T-helper 17 cell (primary cell): ENCODE measurements around the gene ERN1. TPM values are rescaled to one million over a fixed set of nuclear protein-coding genes. Genes with fewer than 3 reads are reported as not detected.
"Not testable (repeated sequence)": the region's sequence is repeated elsewhere in the genome, so short reads cannot be mapped to it uniquely, and the experiment has no call there.

Experiments used
- ATAC-seq: fragments of 150-1000 bp; cut with Tn5 transposase; 2 replicates; pipeline ENCODE4 v1.10.0; 2021; ENCODE audit warnings: mild to moderate bottlenecking, moderate library complexity
- DNase-seq, 3 donors: peaks; one replicate each; pipeline versions ENCODE4 v3.0.0 to v3.0.0-alpha.2; 2020 to 2021
- H3K9me3 ChIP-seq: one replicate; pipeline ENCODE4 v1.7.0; 2013; ENCODE audit warnings: low read length, mild to moderate bottlenecking; ENCODE audit not compliant: control insufficient read depth, poor library complexity, severe bottlenecking
- H3K27ac Mint-ChIP-seq: one replicate; pipeline ENCODE4 v1.8.0; 2022; ENCODE audit warnings: mild to moderate bottlenecking, moderate library complexity, mixed read lengths
- H3K27me3 Mint-ChIP-seq: one replicate; pipeline ENCODE4 v1.8.0; 2022; ENCODE audit warnings: mixed read lengths
- H3K36me3 Mint-ChIP-seq: one replicate; pipeline ENCODE4 v1.8.0; 2022; ENCODE audit warnings: low read depth, mixed read lengths
- H3K4me1 Mint-ChIP-seq: one replicate; pipeline ENCODE4 v1.8.0; 2022; ENCODE audit warnings: mild to moderate bottlenecking, mixed read lengths
- H3K4me3 Mint-ChIP-seq: one replicate; pipeline ENCODE4 v1.8.0; 2022; ENCODE audit warnings: mild to moderate bottlenecking, moderate library complexity, mixed read lengths
- total RNA-seq, 4 donors: library from RNA in 2 of 4; stranded (reverse) in 2 of 4; gene quantifications; one replicate each; pipeline ENCODE4 v1.2.3 and lab custom pipeline; 2022 to 2026

Gene ERN1
- total RNA-seq, 2 donors from 2014 or later, result 185 to 196 TPM

- H3K4me1 Mint-ChIP-seq, result peaks cover 23% of the 10 kb centered on the region
- no peaks in the 10 kb centered on the region for H3K9me3 ChIP-seq
- no peak overlapping the region for H3K4me3 Mint-ChIP-seq
- DNase-seq (no peak), ATAC-seq (no peak)
- no peaks in the 10 kb centered on the region for H3K27me3 Mint-ChIP-seq
- H3K27ac Mint-ChIP-seq, result peak overlapping the region; percentile 43
- no peaks in the 10 kb centered on the region for H3K36me3 Mint-ChIP-seq
These were observed 91.4 kb downstream of the ERN1 start for GRCh38 chr17:64038331-64039105.

DNA sequence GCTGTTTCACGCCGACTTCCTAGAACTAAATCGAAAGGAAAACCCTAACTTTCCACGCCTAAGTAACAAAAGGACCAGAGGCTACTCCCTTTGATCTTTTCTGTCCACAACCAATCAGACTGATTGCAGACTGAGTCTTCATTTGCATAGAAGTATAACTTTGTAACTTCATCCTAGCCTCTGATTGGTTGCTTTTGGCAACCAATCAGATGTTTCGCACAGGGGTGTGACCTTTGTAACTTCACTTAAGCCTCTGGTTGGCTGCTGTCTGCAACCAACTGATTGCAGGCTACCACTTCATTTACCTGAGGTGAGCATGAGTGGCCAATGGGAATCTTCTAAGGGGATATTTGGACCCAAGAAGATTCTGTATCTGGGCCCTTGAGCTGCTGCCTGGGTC lies 92.1 kb downstream of the ERN1 start:
- Mint-ChIP-seq H3K27me3 (no peaks in the 10 kb centered on the region), H3K4me3 (no peak overlapping the region), H3K4me1 (peaks cover 20% of the 10 kb centered on the region), H3K36me3 (no peaks in the 10 kb centered on the region), H3K27ac (peak overlapping the region; percentile 43)
- H3K9me3 ChIP-seq, result no peaks in the 10 kb centered on the region
- DNase-seq (no peak), ATAC-seq (no peak)

DNA sequence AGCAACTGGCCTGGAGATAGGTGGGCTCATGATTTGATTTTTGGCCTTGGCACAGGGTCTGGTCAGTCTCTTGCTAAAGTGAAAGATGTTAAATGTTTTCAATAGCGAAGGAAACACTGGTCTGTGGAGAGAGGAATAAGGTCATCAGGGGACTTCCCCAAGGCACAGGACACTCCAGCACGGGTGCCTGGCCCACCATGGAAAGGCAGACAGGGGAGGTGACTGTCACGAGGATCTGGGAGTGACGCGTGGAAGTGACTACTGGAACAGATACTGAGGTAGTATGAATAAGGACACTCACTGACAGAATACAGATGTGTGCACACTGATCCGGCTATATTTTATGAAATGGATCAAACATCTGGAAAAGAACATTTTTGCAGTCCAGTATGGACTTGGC lies 92.8 kb downstream of the ERN1 start:
- no peak overlapping the region for H3K27ac Mint-ChIP-seq

DNA sequence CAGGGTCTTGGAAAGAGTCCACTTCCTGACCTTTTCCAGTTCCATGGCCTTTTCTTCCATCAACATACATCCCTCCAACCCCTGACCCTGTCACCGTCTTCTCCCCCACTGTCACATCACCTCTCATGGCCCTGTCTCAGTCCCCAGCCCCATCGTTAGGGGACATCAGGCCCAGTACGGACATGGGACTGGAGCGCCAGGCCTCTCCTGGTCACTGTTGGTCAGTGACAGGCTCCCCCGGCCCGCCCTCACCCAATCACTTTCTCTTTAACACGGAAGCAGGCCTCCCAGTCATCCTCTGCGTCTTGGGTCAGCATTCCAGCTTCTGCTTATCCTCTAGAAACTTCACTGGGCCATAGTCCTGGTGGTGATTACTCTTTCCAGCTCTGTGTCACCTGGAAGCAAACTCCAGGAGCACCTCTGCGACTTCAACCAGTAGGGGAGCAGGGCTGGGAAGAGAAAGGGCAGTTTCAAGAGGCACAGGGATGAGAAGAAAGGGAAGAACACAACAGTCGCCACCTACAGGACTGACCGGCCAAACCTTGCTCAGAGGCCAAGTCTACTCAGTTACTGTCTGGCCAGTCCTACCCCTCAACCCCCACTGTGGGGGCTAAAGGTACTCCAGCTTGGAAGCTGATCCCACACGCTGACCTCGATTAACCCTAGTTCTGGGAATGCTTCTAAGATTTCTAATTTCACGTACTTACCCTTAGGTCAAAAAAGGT lies 93.6 kb downstream of the ERN1 start:
- H3K27ac Mint-ChIP-seq, result peak overlapping the region; percentile 27
- H3K4me1 Mint-ChIP-seq, result peaks cover 13% of the 10 kb centered on the region
- no peaks in the 10 kb centered on the region for H3K9me3 ChIP-seq
- H3K27me3 Mint-ChIP-seq, result no peaks in the 10 kb centered on the region
- ATAC-seq, result no peak
- no peak for DNase-seq
- H3K4me3 Mint-ChIP-seq, result no peak overlapping the region
- H3K36me3 Mint-ChIP-seq, result no peaks in the 10 kb centered on the region

More for the DNA sequence above, 92.8 kb downstream of the ERN1 start:
- H3K36me3 Mint-ChIP-seq, result no peaks in the 10 kb centered on the region
- DNase-seq (no peak), ATAC-seq (no peak)
- H3K4me3 Mint-ChIP-seq, result no peak overlapping the region
- no peaks in the 10 kb centered on the region for H3K9me3 ChIP-seq
- no peaks in the 10 kb centered on the region for H3K27me3 Mint-ChIP-seq
- peaks cover 18% of the 10 kb centered on the region for H3K4me1 Mint-ChIP-seq

GRCh38 chr17:64032081-64032480 lies 97.9 kb downstream of the ERN1 start:
- no peaks in the 10 kb centered on the region for H3K9me3 ChIP-seq
- no peak overlapping the region for H3K27ac Mint-ChIP-seq
- H3K27me3 Mint-ChIP-seq, result no peaks in the 10 kb centered on the region
- H3K4me1 Mint-ChIP-seq, result peaks cover 14% of the 10 kb centered on the region
- DNase-seq (no peak), ATAC-seq (no peak)
- no peaks in the 10 kb centered on the region for H3K36me3 Mint-ChIP-seq
- no peak overlapping the region for H3K4me3 Mint-ChIP-seq

DNA sequence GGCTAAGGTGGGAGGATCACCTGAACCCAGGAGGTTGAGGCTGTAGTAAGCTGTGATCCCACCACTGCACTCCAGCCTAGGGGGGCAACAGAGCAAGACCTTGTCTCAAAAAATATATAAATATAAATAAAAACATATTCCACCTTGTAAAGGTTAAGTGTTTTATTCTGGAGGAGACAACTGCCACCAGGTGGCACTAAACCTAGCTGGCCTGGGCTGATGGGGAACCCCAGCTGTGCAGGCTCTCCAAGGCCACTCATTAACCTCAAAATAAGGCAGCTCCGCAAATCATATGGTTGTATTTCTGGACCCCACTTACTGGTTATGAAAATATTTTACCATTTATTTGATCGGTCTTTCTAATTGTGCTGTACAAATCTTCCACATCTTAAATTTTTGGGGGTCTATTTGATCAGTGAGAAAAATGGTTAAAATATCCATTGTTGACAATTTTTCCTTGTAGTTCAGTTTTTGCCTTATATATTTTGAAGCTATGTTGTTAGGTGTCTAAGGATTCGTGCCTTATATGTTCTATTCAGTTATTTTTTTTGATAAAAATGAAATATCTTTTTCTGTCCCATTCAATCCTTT lies 101.0 kb downstream of the ERN1 start:
- ATAC-seq (no peak), DNase-seq (peak; percentile 53 to 71 (median 57))
- Mint-ChIP-seq H3K36me3 (no peaks in the 10 kb centered on the region), H3K4me1 (peaks cover 29% of the 10 kb centered on the region), H3K4me3 (no peak overlapping the region), H3K27me3 (no peaks in the 10 kb centered on the region), H3K27ac (no peak overlapping the region)
- H3K9me3 ChIP-seq, result no peaks in the 10 kb centered on the region

GRCh38 chr17:64025732-64026294 lies 104.1 kb downstream of the ERN1 start:
- H3K9me3 ChIP-seq, result no peaks in the 10 kb centered on the region
- no peaks in the 10 kb centered on the region for H3K27me3 Mint-ChIP-seq
- peak; percentile 87 to 93 (median 91) for DNase-seq
- ATAC-seq, result peak; percentile 87
- H3K4me1 Mint-ChIP-seq, result peaks cover 45% of the 10 kb centered on the region
- H3K36me3 Mint-ChIP-seq, result no peaks in the 10 kb centered on the region
- peak overlapping the region; percentile 95 for H3K4me3 Mint-ChIP-seq
- H3K27ac Mint-ChIP-seq, result peak overlapping the region; percentile 100

- peak; percentile 38 for ATAC-seq
- Mint-ChIP-seq H3K4me3 (peak overlapping the region; percentile 95), H3K27ac (peak overlapping the region; percentile 100), H3K36me3 (no peaks in the 10 kb centered on the region), H3K4me1 (peaks cover 45% of the 10 kb centered on the region), H3K27me3 (no peaks in the 10 kb centered on the region)
- H3K9me3 ChIP-seq, result no peaks in the 10 kb centered on the region
- peak; percentile 39 to 56 (median 42) for DNase-seq
These were observed 104.9 kb downstream of the ERN1 start for GRCh38 chr17:64024781-64025731.

DNA sequence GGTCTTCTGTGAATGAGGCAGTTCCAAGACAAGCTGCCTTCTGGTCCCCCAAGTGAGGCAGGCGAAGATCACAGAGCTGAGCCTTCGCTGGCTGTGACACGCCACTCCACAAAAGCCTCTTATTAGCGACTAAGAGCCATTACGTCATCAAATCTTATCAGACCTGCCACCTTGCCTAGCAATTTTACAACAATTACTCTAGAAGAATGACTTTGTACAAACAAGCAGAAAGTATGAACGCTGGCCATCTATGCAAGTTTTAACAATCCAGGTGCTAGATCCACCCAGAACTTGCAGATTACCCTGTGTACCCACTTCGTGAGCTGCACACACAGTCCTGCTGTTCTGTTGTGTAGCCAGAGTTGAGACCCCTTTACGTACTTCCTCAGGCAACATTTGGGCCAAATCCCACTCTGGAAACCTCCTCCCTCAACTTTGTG lies 105.7 kb downstream of the ERN1 start:
- Mint-ChIP-seq H3K36me3 (no peaks in the 10 kb centered on the region), H3K4me3 (peak overlapping the region; percentile 95), H3K4me1 (peaks cover 45% of the 10 kb centered on the region), H3K27me3 (no peaks in the 10 kb centered on the region), H3K27ac (peak overlapping the region; percentile 100)
- no peak for ATAC-seq
- DNase-seq, result no peak
- H3K9me3 ChIP-seq, result no peaks in the 10 kb centered on the region

GRCh38 chr17:64022611-64023063 lies 107.3 kb downstream of the ERN1 start:
- no peaks in the 10 kb centered on the region for H3K36me3 Mint-ChIP-seq
- H3K27ac Mint-ChIP-seq, result peak overlapping the region; percentile 100
- ATAC-seq (no peak), DNase-seq (no peak)
- peak overlapping the region; percentile 70 for H3K4me3 Mint-ChIP-seq
- H3K9me3 ChIP-seq, result no peaks in the 10 kb centered on the region
- H3K27me3 Mint-ChIP-seq, result no peaks in the 10 kb centered on the region
- peaks cover 46% of the 10 kb centered on the region for H3K4me1 Mint-ChIP-seq

DNA sequence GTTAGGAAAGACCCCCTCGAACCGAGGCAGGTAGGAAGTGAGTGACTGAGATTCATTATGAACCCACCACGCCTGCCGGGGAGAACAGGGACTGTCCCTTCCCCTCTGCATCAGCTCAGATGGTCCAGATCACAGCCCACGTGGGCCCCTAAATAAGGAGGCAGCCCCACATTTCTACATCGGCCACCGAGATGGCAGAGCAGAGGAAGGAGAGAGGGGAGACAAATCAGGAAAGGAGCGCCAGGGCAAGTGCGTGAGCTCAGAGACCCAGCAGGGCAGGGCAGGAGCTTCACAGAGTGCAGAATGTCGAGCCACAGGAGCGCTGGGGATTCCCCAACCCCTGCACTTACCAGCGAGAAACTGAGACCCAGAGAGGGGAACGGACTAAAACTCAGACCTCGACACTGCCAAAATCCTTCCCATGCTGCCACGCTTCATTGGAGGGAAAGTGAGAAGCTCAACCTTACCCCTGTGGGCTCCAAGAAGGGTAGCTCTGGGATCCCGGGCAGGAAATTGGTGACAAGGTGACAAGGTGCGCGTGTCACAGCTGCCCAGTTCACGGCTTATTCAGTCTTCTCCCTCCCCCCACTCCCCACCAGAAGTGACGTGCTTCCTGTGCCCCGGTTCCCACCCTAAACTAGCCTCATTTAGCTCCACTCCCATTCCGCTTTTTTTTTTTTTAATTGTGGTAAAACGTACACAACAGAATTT lies 109.7 kb downstream of the ERN1 start, which contains the start of gene ICAM2:
ICAM2 (minus strand) TSS at position 578 of the 711 bp plus-strand sequence. CDS start 13,942 bp downstream, outside the sequence.
- peak within 1 kb of the TSS; percentile 97 for H3K4me3 Mint-ChIP-seq
- DNase-seq (peak; percentile 75 to 89 (median 77)), ATAC-seq (peak; percentile 78)
- peak within 1 kb of the TSS; percentile 100 for H3K27ac Mint-ChIP-seq
- H3K4me1 Mint-ChIP-seq, result peaks cover 47% of the 10 kb centered on the region
- no peaks in the 10 kb centered on the region for H3K36me3 Mint-ChIP-seq
- H3K27me3 Mint-ChIP-seq, result no peaks in the 10 kb centered on the region
- no peaks in the 10 kb centered on the region for H3K9me3 ChIP-seq

GRCh38 chr17:64019551-64019961 lies 110.4 kb downstream of the ERN1 start:
- peak overlapping the region; percentile 97 for H3K4me3 Mint-ChIP-seq
- DNase-seq, H3K9me3 ChIP-seq, H3K36me3 Mint-ChIP-seq, H3K27me3 Mint-ChIP-seq: not testable (repeated sequence)
- H3K27ac Mint-ChIP-seq, result peak overlapping the region; percentile 100
- ATAC-seq, result peak; percentile 18
- peaks cover 45% of the 10 kb centered on the region for H3K4me1 Mint-ChIP-seq
